ENCODE data around the gene PIK3R3. TPM values are rescaled to one million over a fixed set of nuclear protein-coding genes. Genes with fewer than 3 reads are reported as not detected.

PIK3R3 gene
- total and polyA plus RNA-seq, 12 donors, result 15.4 to 54.5 (median 34.0) TPM

DNA sequence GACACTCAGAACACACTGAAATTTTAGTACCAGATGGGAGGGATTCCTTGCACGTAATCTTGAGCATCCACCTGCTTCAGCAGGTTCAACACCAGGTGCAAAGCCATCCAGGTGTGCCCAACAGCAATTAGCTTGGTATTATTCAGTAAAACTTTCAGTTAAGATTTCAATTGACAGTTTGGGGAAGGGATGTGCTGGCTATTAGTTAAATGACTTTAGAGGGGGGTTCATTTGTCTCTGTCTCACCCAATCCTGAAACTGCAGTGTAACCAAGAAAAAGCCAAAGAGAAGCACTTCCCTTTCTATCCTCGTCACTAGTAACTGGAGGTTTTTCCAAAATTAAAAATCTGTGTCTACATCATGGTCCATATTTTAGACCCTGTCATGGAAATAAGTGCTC is 90.9 kb downstream of the PIK3R3 start:
- TF ChIP-seq, protein P1, sequence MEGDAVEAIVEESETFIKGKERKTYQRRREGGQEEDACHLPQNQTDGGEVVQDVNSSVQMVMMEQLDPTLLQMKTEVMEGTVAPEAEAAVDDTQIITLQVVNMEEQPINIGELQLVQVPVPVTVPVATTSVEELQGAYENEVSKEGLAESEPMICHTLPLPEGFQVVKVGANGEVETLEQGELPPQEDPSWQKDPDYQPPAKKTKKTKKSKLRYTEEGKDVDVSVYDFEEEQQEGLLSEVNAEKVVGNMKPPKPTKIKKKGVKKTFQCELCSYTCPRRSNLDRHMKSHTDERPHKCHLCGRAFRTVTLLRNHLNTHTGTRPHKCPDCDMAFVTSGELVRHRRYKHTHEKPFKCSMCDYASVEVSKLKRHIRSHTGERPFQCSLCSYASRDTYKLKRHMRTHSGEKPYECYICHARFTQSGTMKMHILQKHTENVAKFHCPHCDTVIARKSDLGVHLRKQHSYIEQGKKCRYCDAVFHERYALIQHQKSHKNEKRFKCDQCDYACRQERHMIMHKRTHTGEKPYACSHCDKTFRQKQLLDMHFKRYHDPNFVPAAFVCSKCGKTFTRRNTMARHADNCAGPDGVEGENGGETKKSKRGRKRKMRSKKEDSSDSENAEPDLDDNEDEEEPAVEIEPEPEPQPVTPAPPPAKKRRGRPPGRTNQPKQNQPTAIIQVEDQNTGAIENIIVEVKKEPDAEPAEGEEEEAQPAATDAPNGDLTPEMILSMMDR (IDR thresholded peaks at IDR 0.05), result no peak
- H3K36me3 ChIP-seq, result peaks cover 0 to 74% (median 12%) of the 10 kb centered on the region in 9 donors
- 90 to 94% methylated on average over 2 of the region's 2 CpGs for WGBS, 2 donors
- peaks cover 9 to 70% (median 57%) of the 10 kb centered on the region in 9 donors for H3K4me1 ChIP-seq
- H3K27me3 ChIP-seq, result no peaks in the 10 kb centered on the region
- ATAC-seq (no peak), DNase-seq (no peak)
- no peak overlapping the region for H3K4me3 ChIP-seq
- no peaks in the 10 kb centered on the region for H3K9me3 ChIP-seq
- peak overlapping the region in 7 of 10 donors; percentile 2 to 67 (median 17) for H3K27ac ChIP-seq
- intact Hi-C loops (cut with DNase I), result loop anchor here in 1 of 10 donors (5.0 kb wide), 1 partner anchor 81 kb away; no protein-coding TSS in a partner anchor

DNA sequence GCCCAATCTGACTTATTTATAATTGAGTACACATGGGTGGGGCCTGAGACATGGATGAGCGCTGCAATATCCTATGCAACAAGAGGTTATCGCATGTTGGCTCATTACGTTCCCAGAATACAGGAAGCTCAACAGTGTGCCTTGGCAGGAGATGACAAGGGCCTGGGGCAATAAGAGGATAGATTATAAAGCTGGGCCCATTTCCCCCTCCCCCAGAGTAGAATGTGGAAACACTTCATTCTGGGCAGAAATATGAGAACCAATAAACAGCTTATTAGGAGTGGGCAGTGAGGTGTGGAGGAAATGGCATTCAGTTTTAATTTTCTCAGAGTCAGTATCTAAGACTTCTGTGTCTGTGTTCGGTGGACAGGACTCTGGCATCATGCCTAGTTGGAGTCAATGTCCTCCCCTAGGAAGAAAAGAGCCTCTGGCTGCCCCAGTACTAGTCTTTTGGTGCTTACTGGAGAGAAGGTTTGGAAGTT is 92.8 kb downstream of the PIK3R3 start:
- peak in 7 of 8 donors; percentile 8 to 56 (median 45) for ATAC-seq
- TF ChIP-seq, protein P1 (IDR thresholded peaks at IDR 0.05), result no peak
- peak in 1 of 2 donors; percentile 65 for DNase-seq
- H3K27me3 ChIP-seq, result no peaks in the 10 kb centered on the region
- 10 to 18% methylated on average over 4 of the region's 4 CpGs for WGBS, 2 donors
- H3K27ac ChIP-seq, result peak overlapping the region in 9 of 10 donors; percentile 0 to 67 (median 29)
- peaks cover 9 to 70% (median 61%) of the 10 kb centered on the region in 9 donors for H3K4me1 ChIP-seq
- intact Hi-C loops (cut with DNase I), result loop anchor here in 8 of 10 donors (2.0 to 5.0 kb wide), 4 partner anchors 83 to 183 kb away; partner anchors contain the start of gene PIK3R3 (in 4 of the 8)
- peaks cover 0 to 65% (median 12%) of the 10 kb centered on the region in 9 donors for H3K36me3 ChIP-seq
- no peaks in the 10 kb centered on the region for H3K9me3 ChIP-seq
- H3K4me3 ChIP-seq, result no peak overlapping the region

GRCh38 chr1:46036894-46037839 is 95.3 kb downstream of the PIK3R3 start:
- H3K9me3 ChIP-seq, result no peaks in the 10 kb centered on the region
- H3K4me1 ChIP-seq, result peaks cover 8 to 64% (median 51%) of the 10 kb centered on the region in 9 donors
- WGBS, 2 donors, result 26 to 30% methylated on average over 11 of the region's 11 CpGs
- intact Hi-C loops (cut with DNase I), result loop anchor here (1.0 to 5.0 kb wide), 6 partner anchors 95 to 186 kb away; partner anchors contain the start of gene PIK3R3 (in 4 of the 10)
- ATAC-seq, result peak; percentile 42 to 81 (median 70)
- H3K4me3 ChIP-seq, result no peak overlapping the region
- H3K27me3 ChIP-seq, result no peaks in the 10 kb centered on the region
- peaks cover 0 to 61% (median 6%) of the 10 kb centered on the region in 9 donors for H3K36me3 ChIP-seq
- peak; percentile 82 to 89 for DNase-seq
- peak overlapping the region in 8 of 10 donors; percentile 2 to 46 (median 30) for H3K27ac ChIP-seq
- TF ChIP-seq, protein P1 (IDR thresholded peaks at IDR 0.05), result peak; percentile 96 to 98 (median 98)

Data from heart right ventricle (tissue), 16 donors.